GM06990 (cell line): ENCODE measurements around the gene ZNF296.

Experiments used
- DNase-seq: peaks from one replicate; pipeline ENCODE4 v3.0.0-alpha.2; 2011; ENCODE audit not compliant: insufficient read length; ENCODE audit errors: extremely low read depth
- H3K27me3 ChIP-seq: replicated peaks from 2 replicates; pipeline ENCODE4 v1.6.0; 2011; ENCODE audit warnings: low read length; ENCODE audit not compliant: control insufficient read depth, insufficient read depth
- H3K36me3 ChIP-seq: 2 replicates; pipeline ENCODE4 v1.5.1; 2011; ENCODE audit warnings: low read length; ENCODE audit not compliant: control insufficient read depth, insufficient read depth
- H3K4me3 ChIP-seq: replicated peaks from 2 replicates; pipeline ENCODE4 v1.5.1; 2011; ENCODE audit warnings: low read depth, mild to moderate bottlenecking, control low read depth, low read length
- CTCF ChIP-seq: IDR thresholded peaks from 2 replicates; pipeline ENCODE4 v1.5.1; 2011; ENCODE audit warnings: low read length, control low read depth, mild to moderate bottlenecking, inconsistent platforms; ENCODE audit not compliant: insufficient read depth, poor library complexity, severe bottlenecking

ZNF296 gene

DNA sequence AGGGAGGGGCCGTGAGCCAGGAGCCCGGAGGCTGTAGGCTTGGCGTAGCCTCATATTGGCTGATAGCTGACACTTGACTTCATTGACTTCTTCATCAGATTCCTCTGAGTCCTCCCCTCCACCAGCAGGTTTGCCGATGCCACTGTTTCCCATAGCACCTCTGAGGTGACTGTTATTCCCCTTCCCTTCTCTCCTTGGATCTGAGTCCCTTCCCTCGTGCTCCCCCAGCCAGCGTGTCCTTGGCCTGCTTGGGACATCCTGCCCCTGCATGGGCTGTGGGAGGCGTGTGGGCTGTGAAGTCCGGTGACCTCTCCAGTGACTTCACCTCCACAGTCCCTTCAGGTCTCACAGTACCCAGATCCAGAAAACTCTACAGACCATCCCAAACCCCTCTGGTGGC lies 25.5 kb upstream of the ZNF296 start:
- H3K4me3 ChIP-seq, result no peak overlapping the region
- H3K27me3 ChIP-seq, result no peaks in the 10 kb centered on the region
- DNase-seq, result no peak
- H3K36me3 ChIP-seq, result peaks cover 5% of the 10 kb centered on the region
- no peak for TF ChIP-seq CTCF

DNA sequence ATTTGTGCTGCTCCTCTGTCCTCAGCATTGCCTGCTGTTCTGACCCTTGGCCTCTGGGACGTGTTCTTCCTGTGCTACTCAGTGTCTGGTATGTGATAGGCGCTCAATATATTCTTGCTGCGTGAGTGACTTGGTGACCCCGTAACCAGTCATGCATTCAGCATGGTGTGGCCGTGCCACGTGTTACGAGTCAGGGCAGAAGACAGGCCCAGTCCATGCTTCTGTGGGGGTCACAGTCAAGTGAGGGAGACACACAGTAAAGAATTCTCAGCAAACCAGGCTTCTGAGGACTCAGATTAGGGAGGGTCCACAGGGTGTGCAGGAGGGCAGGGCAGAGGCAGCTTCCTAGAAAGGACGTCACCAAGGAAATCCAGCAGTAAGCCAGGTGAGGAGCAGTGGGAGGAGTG lies 24.6 kb upstream of the ZNF296 start:
- Histone ChIP-seq H3K27me3 (no peaks in the 10 kb centered on the region), H3K4me3 (no peak overlapping the region), H3K36me3 (peaks cover 5% of the 10 kb centered on the region)
- DNase-seq, result no peak
- TF ChIP-seq CTCF, result no peak

DNA sequence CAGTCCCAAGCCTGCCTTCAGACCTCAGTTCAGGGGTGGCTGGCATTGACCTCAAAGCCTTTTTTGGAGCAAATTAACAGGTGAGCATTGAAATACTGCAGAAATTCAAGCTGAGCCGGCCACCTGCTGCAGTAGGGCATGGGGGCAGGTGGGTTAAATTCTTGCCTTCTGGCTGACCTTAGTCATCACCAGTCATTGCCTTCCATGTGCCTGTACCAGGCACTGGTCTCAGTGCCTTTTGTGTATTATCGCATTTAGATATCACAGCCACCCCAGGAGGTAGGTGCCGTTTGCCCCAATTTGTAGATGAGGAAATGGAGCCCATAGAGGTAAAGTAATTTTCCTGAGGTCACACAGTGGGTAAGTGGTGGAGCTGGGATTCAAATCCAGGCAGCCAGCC lies 23.9 kb upstream of the ZNF296 start:
- H3K36me3 ChIP-seq, result peaks cover 5% of the 10 kb centered on the region
- no peak for DNase-seq
- H3K27me3 ChIP-seq, result no peaks in the 10 kb centered on the region
- no peak overlapping the region for H3K4me3 ChIP-seq
- no peak for TF ChIP-seq CTCF

GRCh38 chr19:45099467-45100191 lies 23.4 kb upstream of the ZNF296 start:
- peaks cover 5% of the 10 kb centered on the region for H3K36me3 ChIP-seq
- no peak overlapping the region for H3K4me3 ChIP-seq
- no peak for DNase-seq
- H3K27me3 ChIP-seq, result no peaks in the 10 kb centered on the region
- no peak for TF ChIP-seq CTCF

DNA sequence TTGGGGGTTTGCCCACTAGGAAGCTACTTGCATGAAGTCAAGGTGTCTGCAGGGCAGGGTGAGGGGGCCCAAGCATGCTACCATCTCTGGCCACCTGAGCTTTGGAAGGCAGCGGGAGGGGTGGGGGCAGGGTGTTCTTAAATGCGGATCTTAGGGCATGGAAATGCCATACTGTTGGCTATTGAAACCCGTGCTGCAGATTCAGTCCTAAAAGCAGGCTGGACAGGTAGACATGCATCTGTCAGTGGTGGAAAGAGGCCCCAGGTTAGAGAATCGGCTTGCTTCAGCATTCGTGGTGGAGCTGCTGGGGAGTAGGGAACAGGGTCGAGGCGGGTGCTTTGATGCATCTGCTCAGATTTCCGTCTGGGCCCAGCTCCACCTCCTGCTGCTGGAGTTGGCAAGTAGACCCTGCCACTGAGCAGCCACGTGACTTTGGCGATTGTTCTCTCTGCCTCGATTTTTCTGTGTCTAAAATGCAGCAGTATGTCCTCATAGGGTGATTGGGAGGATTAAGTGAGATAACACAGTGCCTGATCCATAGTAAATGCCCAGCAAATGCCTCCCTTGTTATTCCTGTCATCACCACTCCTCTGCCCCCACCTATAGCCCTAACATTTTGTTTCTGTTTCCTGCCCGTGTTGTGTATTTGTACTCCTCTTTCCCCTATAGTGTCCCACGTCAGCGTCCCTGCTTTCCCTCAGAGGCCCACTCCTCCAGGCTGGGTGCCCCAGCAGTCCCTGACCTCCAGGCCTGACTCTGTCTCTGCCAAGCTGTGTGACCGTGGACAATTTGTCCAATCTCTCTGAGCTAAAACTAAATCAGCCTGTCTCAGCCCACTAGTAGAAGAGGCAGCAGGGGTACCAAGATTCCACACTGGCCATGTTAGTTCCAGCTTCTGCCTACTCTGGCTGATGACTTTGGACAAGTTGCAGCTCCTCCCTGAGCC lies 22.5 kb upstream of the ZNF296 start:
- Histone ChIP-seq H3K36me3 (peaks cover 5% of the 10 kb centered on the region), H3K4me3 (no peak overlapping the region), H3K27me3 (no peaks in the 10 kb centered on the region)
- no peak for DNase-seq
- no peak for TF ChIP-seq CTCF
